Nucleus accumbens (tissue), 56 donors: ENCODE results near the gene PCDHA1.

Experiments
- DNase-seq, 56 donors: peaks; one replicate each; lab custom pipeline; 2025; lab: John Stamatoyannopoulos, UW

The PCDHA1 gene

GRCh38 chr5:140881889-140882590, 96.1 kb downstream of the PCDHA1 start, which contains the start of gene PCDHA13:
TSS of gene PCDHA13 (plus strand) at chr5:140882124. CDS start at chr5:140882269, 145 bp downstream.
- DNase-seq, result peak in 6 of 56 donors; percentile 2 to 16 (median 13)

GRCh38 chr5:140882591-140882899, 96.6 kb downstream of the PCDHA1 start:
- DNase-seq, result peak in 6 of 56 donors; percentile 1 to 34 (median 22)

GRCh38 chr5:140883373-140883772, 97.4 kb downstream of the PCDHA1 start:
- no peak for DNase-seq

GRCh38 chr5:140883927-140884697, 98.2 kb downstream of the PCDHA1 start:
- no peak for DNase-seq

GRCh38 chr5:140916325-140916724, 130.4 kb downstream of the PCDHA1 start:
- DNase-seq, result no peak

- DNase-seq, result no peak
Observed at GRCh38 chr5:140923601-140924000, 137.7 kb downstream of the PCDHA1 start.

- peak in 9 of 56 donors; percentile 16 to 54 (median 34) for DNase-seq
Observed at GRCh38 chr5:140925806-140926442, 140.0 kb downstream of the PCDHA1 start, which contains the start of gene PCDHAC1. TSS of gene PCDHAC1 (plus strand) at chr5:140926299. CDS start at chr5:140926893, 594 bp downstream.

GRCh38 chr5:140926443-140927227, 140.7 kb downstream of the PCDHA1 start:
- DNase-seq, result peak in 52 of 56 donors; percentile 9 to 86 (median 58)

- DNase-seq, result no peak
Observed at GRCh38 chr5:140927228-140927573, 141.3 kb downstream of the PCDHA1 start.

GRCh38 chr5:140934964-140935606, 149.1 kb downstream of the PCDHA1 start:
- no peak for DNase-seq

GRCh38 chr5:140946578-140946977, 160.6 kb downstream of the PCDHA1 start:
- no peak for DNase-seq

- DNase-seq, result no peak
Observed at GRCh38 chr5:140951636-140952035, 165.7 kb downstream of the PCDHA1 start.

GRCh38 chr5:140953234-140953633, 167.3 kb downstream of the PCDHA1 start:
- no peak for DNase-seq

GRCh38 chr5:140962190-140962589, 176.2 kb downstream of the PCDHA1 start:
- DNase-seq, result no peak

GRCh38 chr5:140964356-140964755, 178.4 kb downstream of the PCDHA1 start:
- no peak for DNase-seq

- peak in 16 of 56 donors; percentile 16 to 76 (median 50) for DNase-seq
Observed at GRCh38 chr5:140965905-140966292, 180.0 kb downstream of the PCDHA1 start.

GRCh38 chr5:140966293-140967225, 180.6 kb downstream of the PCDHA1 start, which contains the start of gene PCDHAC2:
TSS of gene PCDHAC2 (plus strand) at chr5:140966476. CDS start at chr5:140966767, 291 bp downstream.
- peak in 52 of 56 donors; percentile 20 to 83 (median 68) for DNase-seq

- DNase-seq, result peak in 3 of 56 donors; percentile 27 to 40 (median 27)
Observed at GRCh38 chr5:140967226-140967893, 181.4 kb downstream of the PCDHA1 start.
